Astrocyte of the hippocampus (primary cell): ENCODE results near the gene SVIL.
A peak's percentile ranks its signal among the peaks of the same experiment; 100 is the strongest.
"Not testable (repeated sequence)": the region's sequence is repeated elsewhere in the genome, so short reads cannot be mapped to it uniquely, and the experiment has no call there.

Experiments
- DNase-seq: peaks from one replicate; pipeline ENCODE4 v3.0.0; 2011; ENCODE audit warnings: low read depth, low spot score

The SVIL gene

DNA sequence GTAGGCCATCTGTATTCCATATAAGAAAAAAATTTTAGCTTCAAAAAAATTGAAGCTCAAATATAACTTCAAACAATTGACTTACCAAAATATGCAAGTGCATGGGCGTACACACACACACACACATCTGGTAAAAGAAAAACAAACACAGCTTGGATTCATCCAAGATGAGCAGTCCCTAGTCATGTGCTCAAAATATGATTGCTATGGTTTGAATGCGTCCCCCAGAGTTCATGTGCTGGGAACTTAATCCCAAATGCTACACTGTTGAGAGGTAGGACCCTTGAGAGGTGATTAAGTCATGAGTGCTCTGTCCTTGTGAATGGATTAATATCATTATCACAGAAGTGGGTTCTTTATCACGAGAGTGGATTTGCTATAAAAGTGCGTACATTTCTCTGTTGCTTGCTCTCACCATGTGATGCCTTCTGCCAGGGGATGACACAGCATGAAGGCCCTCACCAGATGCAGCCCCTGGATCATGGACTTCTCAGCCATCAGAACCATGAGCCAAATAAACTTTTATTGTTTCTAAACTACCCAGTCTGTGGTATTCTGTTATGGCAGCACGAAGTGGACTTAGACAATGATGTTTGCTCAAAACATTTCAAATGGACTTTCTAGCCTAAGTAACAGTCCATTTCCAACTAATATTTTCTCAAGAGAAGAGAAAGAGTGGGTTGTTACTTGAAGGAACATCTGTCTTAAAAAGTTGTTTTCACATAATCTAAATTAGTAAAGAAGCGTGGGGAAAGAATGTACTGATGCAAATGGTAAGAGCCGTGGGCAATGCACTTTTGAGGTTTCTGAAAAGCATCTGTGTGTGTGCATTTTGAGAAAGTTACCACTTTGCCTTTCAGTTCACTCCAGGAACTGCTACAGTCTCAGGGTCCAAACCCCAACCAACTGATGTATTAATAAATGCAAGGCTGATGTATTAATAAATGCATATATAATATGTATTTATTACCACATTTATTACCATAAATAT lies 15.1 kb upstream of the SVIL start:
- no peak for DNase-seq

DNA sequence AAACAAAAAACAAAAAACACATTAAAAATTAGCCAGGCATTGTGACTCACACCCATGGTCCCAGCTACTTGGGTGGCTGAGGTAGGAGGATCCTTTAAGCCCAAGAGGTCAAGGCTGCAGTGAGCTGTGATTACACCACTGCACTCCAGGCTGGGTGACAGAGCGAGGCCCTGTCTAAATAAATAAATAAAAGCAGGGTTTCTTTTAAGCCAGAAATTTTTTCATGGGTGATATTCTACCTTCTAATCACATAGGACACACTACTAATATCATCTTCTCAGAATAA lies 14.2 kb upstream of the SVIL start:
- no peak for DNase-seq

- peak; percentile 74 for DNase-seq
These were observed 13.6 kb upstream of the SVIL start for GRCh38 chr10:29648114-29648982.

DNA sequence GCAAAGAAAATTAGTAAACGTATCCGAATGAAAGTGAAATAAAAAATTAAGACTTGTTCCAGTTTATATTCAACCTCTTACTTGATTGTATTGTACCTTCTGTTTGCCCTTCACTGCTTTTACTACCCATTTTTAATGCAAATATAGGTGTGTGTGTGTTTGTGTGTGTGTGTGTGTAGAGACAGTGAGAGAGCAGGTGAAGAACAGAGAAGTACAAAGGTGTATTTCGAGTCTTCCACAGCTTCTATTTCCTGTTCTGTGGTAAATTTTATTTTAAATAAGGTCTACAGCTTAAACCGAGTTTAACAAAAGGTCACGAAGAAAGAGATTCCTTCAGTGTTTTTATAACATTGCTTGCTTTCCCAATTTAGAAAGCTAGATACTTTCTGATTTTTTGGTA lies 12.7 kb upstream of the SVIL start:
- DNase-seq, result no peak

DNA sequence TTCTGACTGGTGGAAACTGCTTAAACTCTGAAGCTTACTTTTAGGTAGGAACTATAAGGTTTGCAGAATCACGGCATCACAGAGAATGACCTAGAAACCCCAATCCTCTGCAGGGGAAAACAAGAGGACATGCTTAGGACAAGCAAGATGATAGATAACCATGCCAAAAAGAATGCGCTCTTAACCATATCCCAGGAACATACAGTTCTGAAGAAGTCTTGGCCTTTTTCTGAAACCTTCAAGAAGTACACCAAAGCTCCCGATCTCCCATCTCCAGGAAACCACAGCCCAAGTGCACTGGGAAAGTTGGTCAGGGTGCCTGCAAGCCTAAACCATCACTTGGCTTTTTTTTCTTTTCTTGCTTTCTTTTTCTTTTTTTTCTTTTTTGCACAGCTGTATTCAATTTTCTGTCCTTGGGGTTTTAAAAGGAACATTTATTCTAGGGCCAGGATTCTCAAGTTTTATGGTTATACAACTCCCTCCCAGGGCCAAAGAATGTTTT lies 12.2 kb upstream of the SVIL start:
- DNase-seq, result peak; percentile 48

DNA sequence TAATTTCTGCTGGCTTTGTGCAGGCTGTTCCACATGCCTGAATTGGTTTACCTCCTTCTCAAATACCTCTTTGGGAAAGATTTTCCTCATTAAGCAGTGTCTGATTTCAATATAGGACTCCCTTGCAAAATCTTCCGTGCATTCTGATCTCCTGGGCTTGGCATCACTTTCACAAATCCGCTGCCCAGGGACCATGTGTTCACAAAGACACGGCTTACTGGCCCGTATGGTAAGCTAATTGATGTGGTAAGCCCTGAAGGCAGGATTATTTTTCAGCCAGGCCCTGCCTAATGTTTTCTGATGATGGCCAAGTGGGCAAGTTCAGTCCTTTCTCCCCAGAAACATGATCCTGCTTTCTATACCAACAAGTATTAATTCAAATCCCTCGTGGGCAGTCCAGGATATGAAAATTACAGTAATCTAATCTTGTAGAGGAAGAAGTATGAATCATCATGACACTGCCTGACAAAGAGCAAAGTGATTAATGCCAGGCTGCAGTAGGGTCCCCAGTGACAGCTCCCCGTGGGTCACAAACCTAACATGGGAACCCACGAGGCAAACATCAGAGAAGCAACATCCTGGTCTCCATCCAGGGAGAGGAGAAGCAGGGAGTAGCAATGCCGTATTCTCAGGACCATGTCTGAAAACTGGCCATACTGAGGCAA lies 11.6 kb upstream of the SVIL start:
- DNase-seq, result peak; percentile 89

DNA sequence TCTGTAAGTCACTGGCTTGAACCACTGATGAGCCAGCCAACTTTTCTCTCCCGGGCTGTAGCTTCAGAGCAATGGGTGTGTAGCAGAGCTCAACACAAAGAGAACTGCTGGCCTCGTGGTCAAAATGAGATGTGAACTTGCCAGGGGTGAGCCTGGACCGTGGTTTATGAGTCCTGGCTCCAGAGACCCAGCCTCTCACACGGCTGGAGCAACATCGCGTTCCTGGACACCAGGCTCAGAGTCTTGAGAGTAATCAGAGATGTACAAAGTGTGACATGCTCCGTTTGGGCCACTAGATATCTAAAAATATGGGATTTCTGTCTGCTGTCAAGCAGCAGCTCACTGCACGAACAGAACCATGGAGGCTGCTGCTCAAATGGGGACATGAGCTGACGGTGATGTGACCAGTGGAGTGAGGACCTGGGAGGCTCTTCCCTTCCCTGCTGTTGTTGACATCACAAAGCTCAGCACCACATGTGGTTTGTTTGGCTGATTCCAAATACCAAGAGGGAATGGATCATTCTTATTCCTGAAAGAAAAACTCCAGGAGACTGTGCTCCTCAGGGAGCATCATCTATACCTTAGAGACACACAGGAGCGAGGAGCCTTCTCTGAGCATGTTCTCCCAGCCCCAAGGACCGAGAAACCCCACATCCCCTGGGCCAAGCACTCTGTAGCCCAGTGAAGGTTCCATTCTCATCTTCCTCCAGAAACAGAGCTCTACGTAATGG lies 9.2 kb upstream of the SVIL start:
- peak; percentile 56 for DNase-seq

DNA sequence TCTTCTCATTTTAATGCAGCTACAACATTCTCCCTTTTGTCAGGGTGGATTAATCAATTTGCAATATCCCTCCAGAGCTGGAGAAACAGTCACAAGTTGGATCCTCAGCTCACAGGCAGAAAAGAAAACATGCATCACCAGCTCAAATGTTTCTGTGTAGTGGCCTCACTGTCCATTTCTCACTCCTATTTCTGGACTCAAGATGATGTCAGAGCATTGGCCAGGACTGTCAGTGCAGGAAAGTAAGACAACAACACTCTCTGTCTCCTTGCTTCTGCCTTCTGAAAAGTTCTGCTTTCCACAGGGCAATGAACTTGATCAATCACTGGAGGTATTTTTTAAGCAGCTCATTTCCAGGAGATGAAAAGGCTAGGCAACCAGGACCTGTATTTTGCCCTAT lies 8.2 kb upstream of the SVIL start:
- DNase-seq, result peak; percentile 58

GRCh38 chr10:29637537-29637936 lies 2.8 kb upstream of the SVIL start:
- DNase-seq, result no peak

DNA sequence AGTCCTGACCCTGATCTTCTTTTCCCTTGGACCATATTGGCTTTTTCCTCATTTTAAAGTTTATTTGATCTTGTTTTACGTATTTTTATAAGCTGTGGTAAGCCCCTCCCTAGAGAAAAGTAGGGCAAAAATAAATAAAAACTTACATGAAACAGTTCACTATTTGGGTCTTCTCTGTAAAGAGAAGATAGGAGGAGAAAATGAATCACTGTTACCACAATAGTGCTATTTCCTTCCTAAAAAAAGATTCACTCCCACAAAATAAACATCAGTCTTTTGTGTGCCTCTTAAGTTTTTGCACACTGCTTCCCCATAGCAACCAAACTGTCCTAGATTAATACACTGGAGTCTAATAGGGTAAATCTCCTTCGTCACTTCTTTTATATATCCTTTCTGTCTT lies 1.4 kb upstream of the SVIL start:
- peak; percentile 62 for DNase-seq

- DNase-seq, result peak; percentile 78
These were observed 957 bp upstream of the SVIL start for GRCh38 chr10:29635711-29636144.

DNA sequence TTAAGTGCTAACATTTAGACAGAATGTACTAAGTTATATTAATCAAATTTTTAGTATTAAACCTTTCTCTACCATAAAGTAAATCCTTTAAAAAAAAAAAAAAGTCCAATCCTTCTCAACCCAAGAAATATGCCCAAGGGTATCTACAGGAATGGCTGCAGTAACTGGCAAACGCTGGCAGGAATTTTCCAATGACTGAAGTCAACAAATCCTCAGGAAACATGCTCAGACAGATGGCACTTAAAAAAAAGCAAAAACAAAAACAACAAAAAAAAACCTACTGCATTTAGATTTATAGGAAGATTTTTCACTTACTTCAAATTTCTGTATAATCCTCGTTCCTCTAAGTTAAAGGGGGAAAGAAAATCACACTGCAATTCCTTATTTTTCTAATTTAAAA lies 666 bp downstream of the SVIL start:
- DNase-seq, result no peak

GRCh38 chr10:29631049-29631339 lies 3.8 kb downstream of the SVIL start:
- DNase-seq, result no peak

- no peak for DNase-seq
These were observed 4.3 kb downstream of the SVIL start for GRCh38 chr10:29630205-29631048.

DNA sequence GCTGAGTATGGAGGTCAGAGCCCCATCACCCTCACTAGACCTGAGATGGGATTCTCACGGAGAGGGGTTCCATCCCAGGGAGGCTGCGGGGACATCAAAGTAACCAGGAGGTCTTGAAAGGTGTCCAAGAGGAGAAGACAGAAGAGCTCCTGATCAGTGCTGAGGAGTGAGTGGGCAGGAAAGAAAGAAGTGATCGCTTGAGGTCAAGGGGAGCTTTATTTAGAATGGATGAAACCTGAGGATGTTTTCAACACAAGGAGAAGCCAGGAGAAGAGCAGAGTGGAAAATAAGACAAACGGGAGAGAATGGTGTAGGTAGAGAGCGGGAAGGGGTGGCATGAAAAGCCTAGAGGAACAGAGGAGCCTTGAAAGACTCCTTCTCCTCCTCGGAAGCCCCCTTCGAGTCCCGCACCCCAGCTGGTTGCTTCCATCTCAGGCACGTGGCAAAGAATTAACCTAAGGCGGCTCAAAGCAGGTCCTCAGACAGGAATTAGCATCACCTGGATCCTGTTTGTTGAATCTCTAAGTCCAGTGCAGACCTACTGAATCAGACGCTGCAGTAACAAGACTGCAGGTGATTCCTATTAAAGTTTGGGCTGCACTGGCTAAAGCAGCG lies 5.8 kb downstream of the SVIL start:
- DNase-seq, result no peak

- no peak for DNase-seq
These were observed 6.5 kb downstream of the SVIL start for GRCh38 chr10:29628311-29628710.

GRCh38 chr10:29627201-29628132 lies 7.3 kb downstream of the SVIL start:
- DNase-seq, result no peak

DNA sequence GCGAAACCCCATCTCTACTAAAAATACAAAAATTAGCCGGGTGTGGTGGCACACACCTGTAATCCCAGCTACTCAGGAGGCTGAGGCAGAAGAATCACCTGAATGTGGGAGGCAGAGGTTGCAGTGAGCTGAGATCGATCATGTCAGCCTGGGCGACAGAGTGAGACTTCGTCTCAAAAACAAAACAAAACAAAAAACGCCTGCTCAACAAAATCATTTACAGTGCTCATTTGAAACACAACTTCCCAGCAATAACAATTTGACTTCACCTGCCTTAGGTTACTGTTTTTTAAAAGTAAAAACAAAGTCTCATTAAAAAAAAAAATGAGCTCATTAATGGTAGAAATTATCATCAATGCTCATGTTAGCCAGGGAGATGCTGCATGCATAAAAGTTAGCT lies 10.4 kb downstream of the SVIL start:
- DNase-seq, result not testable (repeated sequence)

DNA sequence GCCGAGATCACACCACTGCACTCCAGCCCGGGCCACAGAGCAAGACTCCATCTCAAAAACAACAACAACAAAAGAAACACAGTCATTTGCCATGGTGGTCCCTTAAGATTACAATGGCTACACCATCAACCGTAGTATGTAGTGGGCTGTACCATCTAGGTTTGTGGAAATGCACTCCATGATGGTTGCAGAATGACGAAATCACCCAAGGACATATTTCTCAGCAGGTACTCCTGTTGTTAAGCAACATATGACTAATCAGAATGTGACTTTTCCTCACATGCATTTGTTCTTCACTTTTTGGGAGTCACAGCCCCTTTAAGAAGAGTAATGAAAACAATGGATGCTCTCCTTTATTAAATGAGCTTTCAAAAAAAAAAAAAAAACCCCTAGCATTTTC lies 11.0 kb downstream of the SVIL start:
- no peak for DNase-seq
